Peyer's patch (tissue), 4 donors: ENCODE results near the gene GTF3A. TPM values are rescaled to one million over a fixed set of nuclear protein-coding genes. Genes with fewer than 3 reads are reported as not detected.

Experiments used
- DNase-seq, 3 donors: peaks; one replicate each; pipeline ENCODE4 v3.0.0-alpha.2; 2017 to 2019
- H3K27ac ChIP-seq, 4 donors: fragments of 200-600 bp; sonication (generic); one replicate each; pipeline ENCODE4 v1.5.1; 2016 to 2019
- H3K27me3 ChIP-seq, 2 donors: fragments of 200-600 bp; sonication (generic); one replicate each; pipeline ENCODE4 v1.5.1; 2019
- H3K36me3 ChIP-seq, 3 donors: fragments of 200-600 bp; sonication (generic); one replicate each; pipeline ENCODE4 v1.5.1; 2016 to 2019
- H3K4me1 ChIP-seq, 4 donors: fragments of 200-600 bp; sonication (generic); one replicate each; pipeline ENCODE4 v1.5.1; 2016 to 2019
- H3K4me3 ChIP-seq, 4 donors: fragments of 200-600 bp; sonication (generic); 1 replicate in 3 of 4; 2 replicates in 1 of 4; pipeline ENCODE4 v1.5.1; 2016 to 2019; ENCODE audit warnings: mild to moderate bottlenecking in 1 of 4
- H3K9me3 ChIP-seq, 4 donors: fragments of 200-600 bp; sonication (generic); one replicate each; pipeline ENCODE4 v1.5.1; 2016 to 2019; ENCODE audit warnings: mild to moderate bottlenecking in 1 of 4
- POLR2A ChIP-seq, 2 donors: fragments of 450-650 bp; IDR thresholded peaks; one replicate each; pipeline ENCODE4 v1.5.1; 2017; ENCODE audit warnings: antibody characterized with exemption in 2 of 2, mild to moderate bottlenecking in 2 of 2, moderate library complexity in 2 of 2
- total RNA-seq, 4 donors: library from RNA; depleted of rRNA; stranded (reverse); fragments of >200 nt; gene quantifications; one replicate each; pipeline ENCODE4 v1.1.0, GENCODE V29; 2016
- TF ChIP-seq, protein P1 (sequence below), 6 experiments: fragments of 450-650 bp in 4 of 6; fragments of 200-600 bp in 2 of 6; sonication (generic) in 1 of 6; IDR thresholded peaks; one replicate each; pipeline ENCODE4 v1.5.1; 2017 to 2019; ENCODE audit warnings: antibody characterized with exemption in 6 of 6, mild to moderate bottlenecking in 3 of 6, moderate library complexity in 1 of 6

GTF3A gene
- total RNA-seq, 4 donors from 2014 or later, result 29.2 to 179 (median 49.3) TPM

GRCh38 chr13:27428160-27428559 is 3.7 kb downstream of the GTF3A start:
- Histone ChIP-seq H3K4me1 (peaks cover 0 to 28% (median 3%) of the 10 kb centered on the region in 4 donors), H3K4me3 (no peak overlapping the region), H3K36me3 (peaks cover 0 to 46% (median 0%) of the 10 kb centered on the region in 3 donors), H3K27ac (no peak overlapping the region), H3K27me3 (no peaks in the 10 kb centered on the region), H3K9me3 (no peaks in the 10 kb centered on the region)
- no peak for TF ChIP-seq POLR2A (IDR thresholded peaks at IDR 0.05)
- TF ChIP-seq, protein P1, sequence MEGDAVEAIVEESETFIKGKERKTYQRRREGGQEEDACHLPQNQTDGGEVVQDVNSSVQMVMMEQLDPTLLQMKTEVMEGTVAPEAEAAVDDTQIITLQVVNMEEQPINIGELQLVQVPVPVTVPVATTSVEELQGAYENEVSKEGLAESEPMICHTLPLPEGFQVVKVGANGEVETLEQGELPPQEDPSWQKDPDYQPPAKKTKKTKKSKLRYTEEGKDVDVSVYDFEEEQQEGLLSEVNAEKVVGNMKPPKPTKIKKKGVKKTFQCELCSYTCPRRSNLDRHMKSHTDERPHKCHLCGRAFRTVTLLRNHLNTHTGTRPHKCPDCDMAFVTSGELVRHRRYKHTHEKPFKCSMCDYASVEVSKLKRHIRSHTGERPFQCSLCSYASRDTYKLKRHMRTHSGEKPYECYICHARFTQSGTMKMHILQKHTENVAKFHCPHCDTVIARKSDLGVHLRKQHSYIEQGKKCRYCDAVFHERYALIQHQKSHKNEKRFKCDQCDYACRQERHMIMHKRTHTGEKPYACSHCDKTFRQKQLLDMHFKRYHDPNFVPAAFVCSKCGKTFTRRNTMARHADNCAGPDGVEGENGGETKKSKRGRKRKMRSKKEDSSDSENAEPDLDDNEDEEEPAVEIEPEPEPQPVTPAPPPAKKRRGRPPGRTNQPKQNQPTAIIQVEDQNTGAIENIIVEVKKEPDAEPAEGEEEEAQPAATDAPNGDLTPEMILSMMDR (IDR thresholded peaks at IDR 0.05), result no peak
- DNase-seq, result no peak

DNA sequence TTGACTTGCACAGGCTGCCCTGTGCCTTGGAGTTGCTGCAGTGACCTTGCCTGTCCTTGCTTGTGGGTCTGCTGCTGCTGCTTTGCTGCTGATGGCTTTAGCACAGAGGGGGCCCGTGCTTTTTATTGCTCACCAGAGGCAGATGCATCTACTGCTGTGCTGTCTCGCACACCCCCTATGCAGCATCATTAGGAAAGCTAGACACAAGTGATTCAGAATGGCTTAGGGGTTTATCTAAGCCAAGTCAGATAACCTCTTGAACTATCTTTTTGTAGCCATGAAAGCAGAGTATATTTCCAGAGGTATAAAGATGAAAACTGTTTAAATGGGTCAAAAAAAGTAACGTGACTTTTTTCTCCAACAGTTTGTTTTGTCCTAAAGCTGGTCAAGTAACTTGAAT is 7.8 kb downstream of the GTF3A start:
- Histone ChIP-seq H3K27me3 (no peaks in the 10 kb centered on the region), H3K9me3 (no peaks in the 10 kb centered on the region), H3K4me1 (peaks cover 0 to 4% (median 0%) of the 10 kb centered on the region in 4 donors), H3K4me3 (no peak overlapping the region), H3K36me3 (peaks cover 0 to 78% (median 0%) of the 10 kb centered on the region in 3 donors), H3K27ac (no peak overlapping the region)
- no peak for DNase-seq
- no peak for TF ChIP-seq POLR2A (IDR thresholded peaks at IDR 0.05)
- TF ChIP-seq, protein P1 (IDR thresholded peaks at IDR 0.05), result no peak

DNA sequence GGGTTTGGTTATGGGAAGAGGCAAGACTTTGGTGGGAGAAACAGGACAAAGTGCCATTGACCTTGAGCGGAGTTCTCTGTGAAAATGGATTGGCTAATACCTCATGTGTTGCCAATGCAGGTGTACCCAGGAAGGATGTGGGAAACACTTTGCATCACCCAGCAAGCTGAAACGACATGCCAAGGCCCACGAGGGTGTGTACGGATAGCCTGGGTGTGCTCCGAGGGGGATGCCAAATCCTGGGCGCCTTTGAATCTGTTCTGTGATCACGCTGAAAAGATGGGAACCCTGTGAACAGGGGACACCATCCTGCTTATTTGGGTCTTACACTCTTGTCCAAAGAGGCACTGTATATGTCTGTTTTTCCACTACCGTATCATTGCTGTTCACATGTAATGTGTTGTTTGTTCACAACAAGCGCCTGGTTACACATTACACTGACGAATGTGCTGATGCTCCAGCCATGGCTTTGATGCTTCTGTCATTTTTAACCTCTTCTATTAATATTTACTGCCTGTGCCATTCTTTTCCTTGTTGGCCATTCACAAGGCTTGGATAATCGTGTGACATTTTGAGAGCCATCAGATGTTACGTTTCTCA is 8.3 kb downstream of the GTF3A start:
- Histone ChIP-seq H3K36me3 (peaks cover 0 to 78% (median 0%) of the 10 kb centered on the region in 3 donors), H3K4me3 (no peak overlapping the region), H3K27me3 (no peaks in the 10 kb centered on the region), H3K4me1 (no peaks in the 10 kb centered on the region), H3K9me3 (no peaks in the 10 kb centered on the region), H3K27ac (no peak overlapping the region)
- TF ChIP-seq, protein P1 (IDR thresholded peaks at IDR 0.05), result no peak
- no peak for TF ChIP-seq POLR2A (IDR thresholded peaks at IDR 0.05)
- no peak for DNase-seq

- H3K4me1 ChIP-seq, result peaks cover 0 to 10% (median 5%) of the 10 kb centered on the region in 4 donors
- H3K4me3 ChIP-seq, result no peak overlapping the region
- no peaks in the 10 kb centered on the region for H3K9me3 ChIP-seq
- DNase-seq, result no peak
- H3K36me3 ChIP-seq, result peaks cover 0 to 58% (median 0%) of the 10 kb centered on the region in 3 donors
- no peak overlapping the region for H3K27ac ChIP-seq
- TF ChIP-seq POLR2A (IDR thresholded peaks at IDR 0.05), result no peak
- H3K27me3 ChIP-seq, result no peaks in the 10 kb centered on the region
These were observed 12.7 kb downstream of the GTF3A start for GRCh38 chr13:27437126-27437525.

GRCh38 chr13:27440408-27440807 is 16.0 kb downstream of the GTF3A start:
- Histone ChIP-seq H3K36me3 (peaks cover 0 to 26% (median 0%) of the 10 kb centered on the region in 3 donors), H3K4me1 (peaks cover 0 to 20% (median 5%) of the 10 kb centered on the region in 4 donors), H3K27ac (peak overlapping the region in 1 of 4 donors; percentile 0), H3K9me3 (no peaks in the 10 kb centered on the region), H3K27me3 (no peaks in the 10 kb centered on the region), H3K4me3 (no peak overlapping the region)
- no peak for TF ChIP-seq POLR2A (IDR thresholded peaks at IDR 0.05)
- TF ChIP-seq, protein P1 (IDR thresholded peaks at IDR 0.05), result no peak
- no peak for DNase-seq

GRCh38 chr13:27442071-27442647 is 17.7 kb downstream of the GTF3A start:
- H3K4me1 ChIP-seq, result peaks cover 0 to 20% (median 8%) of the 10 kb centered on the region in 4 donors
- H3K27me3 ChIP-seq, result no peaks in the 10 kb centered on the region
- peaks cover 0 to 15% (median 0%) of the 10 kb centered on the region in 3 donors for H3K36me3 ChIP-seq
- H3K4me3 ChIP-seq, result peak overlapping the region in 2 of 4 donors; percentile 27 to 31
- peak; percentile 55 to 64 (median 61) for DNase-seq
- H3K27ac ChIP-seq, result peak overlapping the region; percentile 18 to 89 (median 53)
- no peak for TF ChIP-seq POLR2A (IDR thresholded peaks at IDR 0.05)
- TF ChIP-seq, protein P1 (IDR thresholded peaks at IDR 0.05), result no peak
- no peaks in the 10 kb centered on the region for H3K9me3 ChIP-seq
